ENCODE measurements around the gene HOXC5. TPM values are rescaled to one million over a fixed set of nuclear protein-coding genes. Genes with fewer than 3 reads are reported as not detected.

The HOXC5 gene
- total and polyA plus RNA-seq, 12 donors: 0.01 TPM; not detected in 11

- H3K27me3 ChIP-seq: peaks cover 44 to 98% (median 97%) of the 10 kb centered on the region in 7 donors
- no peaks in the 10 kb centered on the region for H3K9me3 ChIP-seq
- H3K36me3 ChIP-seq: peaks cover 0 to under 1% (median 0%) of the 10 kb centered on the region in 9 donors
- 5 to 7% methylated on average over 26 of the region's 26 CpGs for WGBS, 2 donors
- H3K27ac ChIP-seq: no peak overlapping the region
- intact Hi-C loops (cut with DNase I): loop anchor here in 5 of 10 donors (2.0 to 10.0 kb wide), 4 partner anchors 197 to 369 kb away; no protein-coding TSS in a partner anchor
- no peak overlapping the region for H3K4me3 ChIP-seq
- no peak for ATAC-seq
- no peak for DNase-seq
- peaks cover 6 to 23% (median 18%) of the 10 kb centered on the region in 9 donors for H3K4me1 ChIP-seq
- TF ChIP-seq CTCF (IDR thresholded peaks at IDR 0.05): no peak
Measured at GRCh38 chr12:54005531-54005852, 27.4 kb upstream of the HOXC5 start.

DNA sequence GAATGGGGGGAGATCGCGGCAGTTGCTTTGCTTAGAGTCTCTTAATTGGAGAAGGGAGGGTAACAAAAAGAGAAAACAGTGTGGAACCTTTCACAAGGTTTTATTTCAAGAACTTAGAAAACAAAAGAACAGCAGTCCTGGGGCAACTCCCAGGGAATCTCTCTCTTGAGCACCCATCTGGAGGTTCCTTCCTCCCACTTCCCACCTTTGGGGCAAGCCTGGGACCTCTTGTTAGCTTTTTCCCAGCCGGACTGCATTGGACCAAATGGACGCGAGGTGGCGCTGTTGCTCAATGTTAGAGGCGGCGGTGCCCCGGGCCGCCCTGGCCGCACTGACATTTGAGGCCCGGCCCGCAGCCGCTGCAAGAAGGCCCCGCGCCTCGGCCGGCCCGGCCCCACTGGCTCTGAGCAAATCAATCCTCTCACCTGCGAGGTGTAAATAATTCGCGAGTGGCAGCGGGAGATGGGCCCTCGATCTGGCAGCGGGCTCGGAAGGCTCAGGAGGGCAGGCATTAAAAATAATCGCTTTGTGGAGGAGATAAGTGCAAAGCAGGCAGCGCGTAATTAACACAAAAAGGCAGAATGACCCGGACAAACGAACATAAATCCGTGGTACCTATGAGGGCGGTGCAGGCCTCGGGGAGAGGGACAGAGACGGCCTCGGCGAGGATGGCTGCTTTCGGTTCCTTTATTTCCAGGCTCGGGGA, 26.8 kb upstream of the HOXC5 start:
- DNase-seq (peak; percentile 85 to 88), ATAC-seq (peak; percentile 85 to 95 (median 91))
- no peak overlapping the region for H3K27ac ChIP-seq
- no peaks in the 10 kb centered on the region for H3K36me3 ChIP-seq
- peak overlapping the region in 8 of 10 donors; percentile 17 to 44 (median 39) for H3K4me3 ChIP-seq
- 5% methylated on average over 39 of the region's 39 CpGs for WGBS, 2 donors
- peaks cover 43 to 98% (median 97%) of the 10 kb centered on the region in 7 donors for H3K27me3 ChIP-seq
- peak; percentile 87 to 96 (median 93) for TF ChIP-seq CTCF (IDR thresholded peaks at IDR 0.05)
- H3K9me3 ChIP-seq: no peaks in the 10 kb centered on the region
- intact Hi-C loops (cut with DNase I): loop anchor here (1.0 to 10.0 kb wide), 9 partner anchors 185 to 369 kb away; no protein-coding TSS in a partner anchor
- peaks cover 6 to 20% (median 16%) of the 10 kb centered on the region in 9 donors for H3K4me1 ChIP-seq

GRCh38 chr12:54006559-54007220, 26.2 kb upstream of the HOXC5 start:
- Histone ChIP-seq H3K27me3 (peaks cover 40 to 98% (median 97%) of the 10 kb centered on the region in 7 donors), H3K4me1 (peaks cover 6 to 20% (median 16%) of the 10 kb centered on the region in 9 donors), H3K4me3 (peak overlapping the region in 8 of 10 donors; percentile 17 to 44 (median 39)), H3K36me3 (no peaks in the 10 kb centered on the region), H3K9me3 (no peaks in the 10 kb centered on the region), H3K27ac (no peak overlapping the region)
- intact Hi-C loops (cut with DNase I): loop anchor here (1.0 to 10.0 kb wide), 8 partner anchors 184 to 368 kb away; no protein-coding TSS in a partner anchor
- 22 to 26% methylated on average over 22 of the region's 22 CpGs for WGBS, 2 donors
- ATAC-seq: no peak
- DNase-seq: no peak
- no peak for TF ChIP-seq CTCF (IDR thresholded peaks at IDR 0.05)

- Histone ChIP-seq H3K4me1 (peaks cover 6 to 20% (median 16%) of the 10 kb centered on the region in 9 donors), H3K9me3 (no peaks in the 10 kb centered on the region), H3K27ac (no peak overlapping the region), H3K4me3 (no peak overlapping the region), H3K27me3 (peaks cover 40 to 98% (median 97%) of the 10 kb centered on the region in 7 donors), H3K36me3 (no peaks in the 10 kb centered on the region)
- 37 to 44% methylated on average over 2 of the region's 2 CpGs for WGBS, 2 donors
- TF ChIP-seq CTCF (IDR thresholded peaks at IDR 0.05): no peak
- intact Hi-C loops (cut with DNase I): loop anchor here in 8 of 10 donors (2.0 to 10.0 kb wide), 6 partner anchors 183 to 367 kb away; no protein-coding TSS in a partner anchor
- DNase-seq (no peak), ATAC-seq (no peak)
Measured at GRCh38 chr12:54007538-54008259, 25.2 kb upstream of the HOXC5 start.
